HepG2 (cell line): ENCODE results near the gene GAREM1. TPM values are rescaled to one million over a fixed set of nuclear protein-coding genes. Genes with fewer than 3 reads are reported as not detected.

Experiments
- ATAC-seq: fragments of 200-7000 bp; cut with Tn5 transposase; 3 replicates; pipeline ENCODE4 v1.9.1; 2020; ENCODE audit warnings: mild to moderate bottlenecking, moderate library complexity
- BruUV-seq: library from RNA; stranded (reverse); fragments of 400-500 nt; replicated peaks from 2 replicates; lab custom pipeline; 2021; lab: Mats Ljungman, UMichigan
- CTCF ChIA-PET: fragments of 300-600 bp; formaldehyde crosslinking; extraction: SDS; loops from one replicate; lab custom pipeline; 2021; ENCODE audit warnings: low total read pairs, inconsistent platforms, low intra/inter-chr PET ratio; lab: Yijun Ruan, JAX
- POLR2A ChIA-PET: fragments of 350-600 bp; sonication (Branson Sonifier 250); formaldehyde crosslinking; loops from one replicate; lab custom pipeline; 2020; ENCODE audit warnings: antibody characterized with exemption, inconsistent platforms; lab: Yijun Ruan, JAX
- DNase-seq: peaks from one replicate; pipeline ENCODE4 v3.0.0-alpha.2; 2015; ENCODE audit warnings: low spot score
- FAIRE-seq: peaks from 3 replicates; lab custom pipeline; 2011; peaks lifted over from hg19 to GRCh38; lab: Jason Lieb, UNC
- H2AFZ ChIP-seq: one replicate; pipeline ENCODE4 v1.6.1; 2011; ENCODE audit warnings: low read length, inconsistent platforms
- H3K27ac ChIP-seq: fragments of 300-600 bp; 3 replicates; pipeline ENCODE4 v1.8.0; 2011; ENCODE audit warnings: mixed run types, mild to moderate bottlenecking, mixed read lengths, low read length, inconsistent platforms; ENCODE audit not compliant: insufficient read depth; ENCODE audit errors: extremely low read length
- H3K27me3 ChIP-seq, 2 experiments: fragments of 200-600 bp in 1 of 2; 2 replicates in 1 of 2; 3 replicates in 1 of 2; pipeline versions ENCODE4 v1.6.0 to v1.8.0; 2011; ENCODE audit warnings: low read length in 2 of 2, mild to moderate bottlenecking in 2 of 2, moderate library complexity in 2 of 2, inconsistent platforms in 1 of 2; ENCODE audit not compliant: insufficient read depth in 2 of 2, control insufficient read depth in 1 of 2
- H3K36me3 ChIP-seq, 2 experiments: fragments of 200-600 bp in 1 of 2; replicated peaks in 1 of 2; 2 replicates in 1 of 2; 3 replicates in 1 of 2; pipeline versions ENCODE4 v1.5.1 to v1.8.0; 2011; ENCODE audit warnings: low read length in 2 of 2, inconsistent platforms in 1 of 2; ENCODE audit not compliant: insufficient read depth in 2 of 2, control insufficient read depth in 1 of 2
- H3K4me1 ChIP-seq: 2 replicates; pipeline ENCODE4 v1.5.1; 2012; ENCODE audit warnings: low read length, inconsistent platforms; ENCODE audit not compliant: insufficient read depth
- H3K4me2 ChIP-seq: 2 replicates; pipeline ENCODE4 v1.6.0; 2011; ENCODE audit warnings: low read depth, low read length, inconsistent platforms
- H3K4me3 ChIP-seq, 3 experiments: fragments of 200-600 bp in 1 of 3; sonication (generic), shearing (Covaris generic) in 1 of 3; replicated peaks in 1 of 3; 2 replicates each; pipeline ENCODE4 v1.5.1; 2011 to 2016; ENCODE audit warnings: low read length in 3 of 3, inconsistent platforms in 2 of 3, low read depth in 2 of 3, mild to moderate bottlenecking in 2 of 3, control low read depth in 1 of 3, mixed read lengths in 1 of 3; ENCODE audit not compliant: insufficient read depth in 1 of 3
- H3K79me2 ChIP-seq: one replicate; pipeline ENCODE4 v1.6.1; 2011; ENCODE audit warnings: low read length, inconsistent platforms; ENCODE audit not compliant: insufficient read depth
- H3K9ac ChIP-seq: 2 replicates; pipeline ENCODE4 v1.6.0; 2011; ENCODE audit warnings: mild to moderate bottlenecking, low read depth, low read length, inconsistent platforms; ENCODE audit not compliant: insufficient read depth
- H3K9me3 ChIP-seq: 2 replicates; pipeline ENCODE4 v1.5.1; 2012; ENCODE audit warnings: mild to moderate bottlenecking, low read length
- H4K20me1 ChIP-seq: 2 replicates; pipeline ENCODE4 v1.6.0; 2011; ENCODE audit warnings: inconsistent platforms, mild to moderate bottlenecking, low read length, moderate library complexity; ENCODE audit not compliant: insufficient read depth
- ASH2L ChIP-seq: fragments of 300-600, 200-600 bp; sonication (generic); IDR thresholded peaks from 2 replicates; pipeline ENCODE4 v1.7.0; 2017; ENCODE audit warnings: low read depth, mild to moderate bottlenecking, moderate library complexity, mixed read lengths, low read length; ENCODE audit not compliant: insufficient read length
- SALL1 ChIP-seq: sonication (generic); formaldehyde crosslinking; IDR thresholded peaks from 2 replicates; pipeline ENCODE4 v1.8.0; 2022; ENCODE audit warnings: mild to moderate bottlenecking, missing genetic modification reagents
- SMAD9 ChIP-seq: sonication (generic); formaldehyde crosslinking; IDR thresholded peaks from 2 replicates; pipeline ENCODE4 v1.5.1; 2020; ENCODE audit warnings: mild to moderate bottlenecking, missing genetic modification reagents
- WIZ ChIP-seq: sonication (generic); formaldehyde crosslinking; IDR thresholded peaks from 2 replicates; pipeline ENCODE4 v1.5.1; 2020; ENCODE audit warnings: mild to moderate bottlenecking, missing genetic modification reagents
- ZNF83 ChIP-seq: sonication (generic); formaldehyde crosslinking; IDR thresholded peaks from 2 replicates; pipeline ENCODE4 v1.4.0; 2020; ENCODE audit warnings: missing genetic modification reagents, mild to moderate bottlenecking, borderline replicate concordance
- ZNF850 ChIP-seq: sonication (generic); formaldehyde crosslinking; conservative IDR thresholded peaks from 2 replicates; pipeline ENCODE4 v1.9.0; 2021; ENCODE audit warnings: mild to moderate bottlenecking, missing genetic modification reagents
- ZSCAN29 ChIP-seq: sonication (generic); formaldehyde crosslinking; conservative IDR thresholded peaks from 2 replicates; pipeline ENCODE4 v1.4.0; 2020; ENCODE audit warnings: mild to moderate bottlenecking, missing genetic modification reagents
- WGBS: methylation state at CpG from one replicate; pipeline ENCODE4 v1.1.6; 2017; ENCODE audit warnings: low lambda C conversion rate; 5-methylcytosine and 5-hydroxymethylcytosine counted together
- in situ Hi-C: cut with HindIII; loops from 2 replicates; pipeline ENCODE4 v1.10.0; 2017; ENCODE audit warnings: low pct_unique_long_range_greater_than_20kb; ENCODE audit not compliant: extremely low pct_ligation_motif_present
- intact Hi-C: fragments of 100-400 bp; cut with micrococcal nuclease; formaldehyde crosslinking; loops from one replicate; pipeline ENCODE4 v1.10.0; 2022; ENCODE audit not compliant: unreplicated experiment
- polyA plus RNA-seq, 8 experiments: library from polyadenylated mRNA; depleted of rRNA in 3 of 8; stranded (reverse) in 7 of 8; unstranded in 1 of 8; fragments of >200 nt; fragmentation: Illumina TruSeq in 4 of 8; extraction: Trizol in 4 of 8; gene quantifications; 2 replicates each; pipeline versions ENCODE4 v1.2.1 to v1.2.3, GENCODE V29; 2011 to 2016; ENCODE audit warnings: low read depth in 4 of 8, missing spikeins in 1 of 8, mixed read lengths in 1 of 8; ENCODE audit not compliant: insufficient read depth in 1 of 8
- total RNA-seq, 5 experiments: library from RNA; depleted of rRNA; stranded (reverse); fragments of >200 nt; fragmentation: Illumina TruSeq; extraction: Trizol; gene quantifications; 2 replicates each; pipeline ENCODE4 v1.2.3, GENCODE V29; 2016; ENCODE audit warnings: low read depth in 1 of 5
- TF ChIP-seq, protein P1 (sequence below): sonication (generic); formaldehyde crosslinking; IDR thresholded peaks from 2 replicates; pipeline ENCODE4 v1.5.0; 2020; ENCODE audit warnings: mild to moderate bottlenecking, missing genetic modification reagents, moderate library complexity
- TF ChIP-seq, protein P2 (sequence below): sonication (generic); formaldehyde crosslinking; conservative IDR thresholded peaks from 2 replicates; pipeline ENCODE4 v1.4.0; 2020; ENCODE audit warnings: missing genetic modification reagents
- TF ChIP-seq, protein P3 (sequence below): sonication (generic); formaldehyde crosslinking; IDR thresholded peaks from 2 replicates; pipeline ENCODE4 v1.4.0; 2020; ENCODE audit warnings: missing genetic modification reagents, borderline replicate concordance

GAREM1 gene
- total and polyA plus RNA-seq, 2 of the 13 experiments (the other 11 are each of a cell fraction or from before 2014, with no cell fraction given), result 2.5 to 2.9 TPM

DNA sequence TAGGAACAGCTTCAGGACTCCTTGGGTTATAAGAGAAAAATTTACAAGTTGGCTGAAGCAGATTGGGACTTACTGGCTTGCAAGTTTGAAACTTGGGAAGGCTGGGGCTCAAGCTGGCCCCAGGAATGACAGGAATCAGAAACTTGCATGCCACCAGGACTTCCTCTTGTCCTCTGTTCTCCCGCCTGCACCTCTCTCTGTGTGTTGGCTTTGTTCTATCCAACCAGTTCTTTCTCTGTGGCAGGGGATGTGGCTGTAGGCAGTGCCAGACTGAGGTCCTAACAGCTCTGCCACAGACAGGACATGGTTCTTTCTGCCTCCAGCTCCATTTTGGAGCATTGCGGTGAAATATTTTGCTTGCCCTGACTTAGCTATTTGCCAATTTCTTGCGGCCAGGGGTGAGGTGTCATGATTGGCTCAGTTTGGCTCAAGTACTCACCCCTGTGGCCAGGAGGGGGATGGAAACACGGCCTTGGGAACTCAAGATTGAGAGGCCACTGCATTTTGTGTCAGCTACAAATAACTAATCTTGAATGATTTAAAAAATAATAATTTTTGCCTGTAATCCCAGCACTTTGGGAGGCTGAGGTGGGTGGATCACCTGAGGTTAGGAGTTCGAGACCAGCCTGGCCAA lies 231.9 kb downstream of the GAREM1 start (continued):
- TF ChIP-seq, protein P1, sequence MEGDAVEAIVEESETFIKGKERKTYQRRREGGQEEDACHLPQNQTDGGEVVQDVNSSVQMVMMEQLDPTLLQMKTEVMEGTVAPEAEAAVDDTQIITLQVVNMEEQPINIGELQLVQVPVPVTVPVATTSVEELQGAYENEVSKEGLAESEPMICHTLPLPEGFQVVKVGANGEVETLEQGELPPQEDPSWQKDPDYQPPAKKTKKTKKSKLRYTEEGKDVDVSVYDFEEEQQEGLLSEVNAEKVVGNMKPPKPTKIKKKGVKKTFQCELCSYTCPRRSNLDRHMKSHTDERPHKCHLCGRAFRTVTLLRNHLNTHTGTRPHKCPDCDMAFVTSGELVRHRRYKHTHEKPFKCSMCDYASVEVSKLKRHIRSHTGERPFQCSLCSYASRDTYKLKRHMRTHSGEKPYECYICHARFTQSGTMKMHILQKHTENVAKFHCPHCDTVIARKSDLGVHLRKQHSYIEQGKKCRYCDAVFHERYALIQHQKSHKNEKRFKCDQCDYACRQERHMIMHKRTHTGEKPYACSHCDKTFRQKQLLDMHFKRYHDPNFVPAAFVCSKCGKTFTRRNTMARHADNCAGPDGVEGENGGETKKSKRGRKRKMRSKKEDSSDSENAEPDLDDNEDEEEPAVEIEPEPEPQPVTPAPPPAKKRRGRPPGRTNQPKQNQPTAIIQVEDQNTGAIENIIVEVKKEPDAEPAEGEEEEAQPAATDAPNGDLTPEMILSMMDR (CRISPR knock-in tag), result peak; percentile 33; the same call in 1 of the 2 replicates
- no peak for TF ChIP-seq ZNF850 (CRISPR knock-in tag)
- TF ChIP-seq ZNF83 (CRISPR knock-in tag), result no peak

DNA sequence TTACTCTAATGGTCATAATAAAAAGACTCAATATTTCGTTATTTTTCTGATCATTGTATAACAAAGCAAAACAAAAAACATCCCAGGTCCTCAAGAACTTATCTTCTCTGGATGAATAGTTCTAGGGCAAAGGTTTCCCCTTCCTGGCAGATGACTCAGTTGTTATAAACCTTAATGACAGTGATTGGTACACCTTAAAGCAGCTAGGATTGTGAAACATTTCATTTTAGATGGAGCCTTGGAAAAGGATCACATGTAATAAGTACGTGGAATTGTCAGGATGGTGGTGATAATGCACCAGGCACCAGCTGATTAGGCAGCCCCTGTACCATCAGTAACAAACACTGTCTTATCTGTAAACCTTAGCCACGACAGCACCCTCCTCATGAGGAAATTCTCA lies 233.6 kb downstream of the GAREM1 start:
- no peak for ATAC-seq
- no TSS peak for BruUV-seq
- Histone ChIP-seq H3K36me3 (no peaks in the 10 kb centered on the region), H4K20me1 (no peaks in the 10 kb centered on the region), H3K4me1 (no peaks in the 10 kb centered on the region), H3K79me2 (no peaks in the 10 kb centered on the region), H3K27ac (no peak overlapping the region), H3K4me2 (no peak overlapping the region), H3K9me3 (no peaks in the 10 kb centered on the region), H3K27me3 (no peaks in the 10 kb centered on the region), H2AFZ (no peak overlapping the region), H3K9ac (no peak overlapping the region), H3K4me3 (no peak overlapping the region)
- no peak for DNase-seq
- CTCF ChIA-PET, result no interaction called here
- POLR2A ChIA-PET, result no interaction called here
- in situ Hi-C loops, result no loop called here
- TF ChIP-seq, protein P2, sequence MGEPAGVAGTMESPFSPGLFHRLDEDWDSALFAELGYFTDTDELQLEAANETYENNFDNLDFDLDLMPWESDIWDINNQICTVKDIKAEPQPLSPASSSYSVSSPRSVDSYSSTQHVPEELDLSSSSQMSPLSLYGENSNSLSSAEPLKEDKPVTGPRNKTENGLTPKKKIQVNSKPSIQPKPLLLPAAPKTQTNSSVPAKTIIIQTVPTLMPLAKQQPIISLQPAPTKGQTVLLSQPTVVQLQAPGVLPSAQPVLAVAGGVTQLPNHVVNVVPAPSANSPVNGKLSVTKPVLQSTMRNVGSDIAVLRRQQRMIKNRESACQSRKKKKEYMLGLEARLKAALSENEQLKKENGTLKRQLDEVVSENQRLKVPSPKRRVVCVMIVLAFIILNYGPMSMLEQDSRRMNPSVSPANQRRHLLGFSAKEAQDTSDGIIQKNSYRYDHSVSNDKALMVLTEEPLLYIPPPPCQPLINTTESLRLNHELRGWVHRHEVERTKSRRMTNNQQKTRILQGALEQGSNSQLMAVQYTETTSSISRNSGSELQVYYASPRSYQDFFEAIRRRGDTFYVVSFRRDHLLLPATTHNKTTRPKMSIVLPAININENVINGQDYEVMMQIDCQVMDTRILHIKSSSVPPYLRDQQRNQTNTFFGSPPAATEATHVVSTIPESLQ, result no peak
- TF ChIP-seq, protein P3, sequence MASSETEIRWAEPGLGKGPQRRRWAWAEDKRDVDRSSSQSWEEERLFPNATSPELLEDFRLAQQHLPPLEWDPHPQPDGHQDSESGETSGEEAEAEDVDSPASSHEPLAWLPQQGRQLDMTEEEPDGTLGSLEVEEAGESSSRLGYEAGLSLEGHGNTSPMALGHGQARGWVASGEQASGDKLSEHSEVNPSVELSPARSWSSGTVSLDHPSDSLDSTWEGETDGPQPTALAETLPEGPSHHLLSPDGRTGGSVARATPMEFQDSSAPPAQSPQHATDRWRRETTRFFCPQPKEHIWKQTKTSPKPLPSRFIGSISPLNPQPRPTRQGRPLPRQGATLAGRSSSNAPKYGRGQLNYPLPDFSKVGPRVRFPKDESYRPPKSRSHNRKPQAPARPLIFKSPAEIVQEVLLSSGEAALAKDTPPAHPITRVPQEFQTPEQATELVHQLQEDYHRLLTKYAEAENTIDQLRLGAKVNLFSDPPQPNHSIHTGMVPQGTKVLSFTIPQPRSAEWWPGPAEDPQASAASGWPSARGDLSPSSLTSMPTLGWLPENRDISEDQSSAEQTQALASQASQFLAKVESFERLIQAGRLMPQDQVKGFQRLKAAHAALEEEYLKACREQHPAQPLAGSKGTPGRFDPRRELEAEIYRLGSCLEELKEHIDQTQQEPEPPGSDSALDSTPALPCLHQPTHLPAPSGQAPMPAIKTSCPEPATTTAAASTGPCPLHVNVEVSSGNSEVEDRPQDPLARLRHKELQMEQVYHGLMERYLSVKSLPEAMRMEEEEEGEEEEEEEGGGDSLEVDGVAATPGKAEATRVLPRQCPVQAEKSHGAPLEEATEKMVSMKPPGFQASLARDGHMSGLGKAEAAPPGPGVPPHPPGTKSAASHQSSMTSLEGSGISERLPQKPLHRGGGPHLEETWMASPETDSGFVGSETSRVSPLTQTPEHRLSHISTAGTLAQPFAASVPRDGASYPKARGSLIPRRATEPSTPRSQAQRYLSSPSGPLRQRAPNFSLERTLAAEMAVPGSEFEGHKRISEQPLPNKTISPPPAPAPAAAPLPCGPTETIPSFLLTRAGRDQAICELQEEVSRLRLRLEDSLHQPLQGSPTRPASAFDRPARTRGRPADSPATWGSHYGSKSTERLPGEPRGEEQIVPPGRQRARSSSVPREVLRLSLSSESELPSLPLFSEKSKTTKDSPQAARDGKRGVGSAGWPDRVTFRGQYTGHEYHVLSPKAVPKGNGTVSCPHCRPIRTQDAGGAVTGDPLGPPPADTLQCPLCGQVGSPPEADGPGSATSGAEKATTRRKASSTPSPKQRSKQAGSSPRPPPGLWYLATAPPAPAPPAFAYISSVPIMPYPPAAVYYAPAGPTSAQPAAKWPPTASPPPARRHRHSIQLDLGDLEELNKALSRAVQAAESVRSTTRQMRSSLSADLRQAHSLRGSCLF (CRISPR knock-in tag), result no peak
- TF ChIP-seq ZSCAN29 (CRISPR knock-in tag) (no peak), SMAD9 (CRISPR knock-in tag) (no peak), SALL1 (CRISPR knock-in tag) (no peak), WIZ (CRISPR knock-in tag) (no peak), ASH2L (no peak)
- intact Hi-C loops, result no loop called here
- no peak for FAIRE-seq
- WGBS, result 25% methylated on average over 3 of the region's 3 CpGs
